Measurements from ENCODE around the gene SPATA7.
A peak's percentile ranks its signal among the peaks of the same experiment; 100 is the strongest.

The SPATA7 gene

GRCh38 chr14:88424573-88424972 is 39.1 kb downstream of the SPATA7 start:
- peak; percentile 73 for ATAC-seq
- TF ChIP-seq ISL1 (CRISPR knock-in tag; IDR thresholded peaks at IDR 0.05) (peak; percentile 40; the same call in 1 of the 2 replicates), ZFP30 (CRISPR knock-in tag; IDR thresholded peaks at IDR 0.05) (no peak), ZFP3 (CRISPR knock-in tag; IDR thresholded peaks at IDR 0.05) (no peak)

- no peak for ATAC-seq
- TF ChIP-seq, protein P1, sequence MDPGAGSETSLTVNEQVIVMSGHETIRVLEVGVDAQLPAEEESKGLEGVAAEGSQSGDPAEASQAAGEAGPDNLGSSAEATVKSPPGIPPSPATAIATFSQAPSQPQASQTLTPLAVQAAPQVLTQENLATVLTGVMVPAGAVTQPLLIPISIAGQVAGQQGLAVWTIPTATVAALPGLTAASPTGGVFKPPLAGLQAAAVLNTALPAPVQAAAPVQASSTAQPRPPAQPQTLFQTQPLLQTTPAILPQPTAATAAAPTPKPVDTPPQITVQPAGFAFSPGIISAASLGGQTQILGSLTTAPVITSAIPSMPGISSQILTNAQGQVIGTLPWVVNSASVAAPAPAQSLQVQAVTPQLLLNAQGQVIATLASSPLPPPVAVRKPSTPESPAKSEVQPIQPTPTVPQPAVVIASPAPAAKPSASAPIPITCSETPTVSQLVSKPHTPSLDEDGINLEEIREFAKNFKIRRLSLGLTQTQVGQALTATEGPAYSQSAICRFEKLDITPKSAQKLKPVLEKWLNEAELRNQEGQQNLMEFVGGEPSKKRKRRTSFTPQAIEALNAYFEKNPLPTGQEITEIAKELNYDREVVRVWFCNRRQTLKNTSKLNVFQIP (CRISPR knock-in tag; IDR thresholded peaks at IDR 0.05; ENCODE audit: borderline replicate concordance, low read depth): no peak
- TF ChIP-seq GLIS3 (CRISPR knock-in tag; IDR thresholded peaks at IDR 0.05) (no peak), ZNF565 (CRISPR knock-in tag; conservative IDR thresholded peaks at IDR 0.05; ENCODE audit: low read depth) (no peak), TSHZ2 (CRISPR knock-in tag; IDR thresholded peaks at IDR 0.05) (no peak), OSR1 (CRISPR knock-in tag; IDR thresholded peaks at IDR 0.05) (no peak), SNAI2 (CRISPR knock-in tag; IDR thresholded peaks at IDR 0.05) (no peak), RARB (CRISPR knock-in tag; IDR thresholded peaks at IDR 0.05) (no peak), BACH2 (CRISPR knock-in tag; IDR thresholded peaks at IDR 0.05; ENCODE audit: borderline replicate concordance) (no peak), TOX (CRISPR knock-in tag; IDR thresholded peaks at IDR 0.05; ENCODE audit: borderline replicate concordance) (no peak), ARNTL (CRISPR knock-in tag; IDR thresholded peaks at IDR 0.05; ENCODE audit: borderline replicate concordance, low read depth) (no peak), TCF4 (CRISPR knock-in tag; IDR thresholded peaks at IDR 0.05; ENCODE audit: borderline replicate concordance) (no peak), PATZ1 (CRISPR knock-in tag; IDR thresholded peaks at IDR 0.05; ENCODE audit: borderline replicate concordance) (no peak), ZFP3 (CRISPR knock-in tag; IDR thresholded peaks at IDR 0.05) (no peak), PPARA (CRISPR knock-in tag; IDR thresholded peaks at IDR 0.05; ENCODE audit: borderline replicate concordance) (no peak), ZNF70 (CRISPR knock-in tag; IDR thresholded peaks at IDR 0.05) (no peak), ZC3H10 (CRISPR knock-in tag; IDR thresholded peaks at IDR 0.05) (no peak), CSDC2 (CRISPR knock-in tag; IDR thresholded peaks at IDR 0.05) (no peak), ZNF8 (CRISPR knock-in tag; IDR thresholded peaks at IDR 0.05) (no peak)
These were observed 40.8 kb downstream of the SPATA7 start for GRCh38 chr14:88426271-88426670.

DNA sequence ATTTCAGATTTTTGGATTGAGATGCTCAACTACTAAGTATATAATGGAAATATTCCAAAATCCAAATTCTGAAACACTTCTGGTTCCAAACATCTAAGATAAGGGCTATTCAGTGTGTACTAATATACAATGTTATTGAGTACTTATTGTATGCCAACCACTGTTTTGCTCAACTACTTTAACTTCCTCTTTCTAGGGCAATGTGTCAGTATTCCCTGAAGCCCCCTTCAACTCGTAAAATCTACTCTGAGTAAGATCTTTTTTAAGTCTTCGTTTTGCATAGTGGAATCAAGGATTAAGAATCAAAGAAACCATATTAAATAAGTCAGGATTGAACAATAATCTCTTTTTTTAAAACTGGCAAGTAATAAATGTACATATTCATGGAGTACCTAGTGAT is 45.5 kb downstream of the SPATA7 start:
- TF ChIP-seq GLIS3 (CRISPR knock-in tag; IDR thresholded peaks at IDR 0.05): no peak
- no peak for TF ChIP-seq TSHZ2 (CRISPR knock-in tag; IDR thresholded peaks at IDR 0.05)
- TF ChIP-seq TCF4 (CRISPR knock-in tag; IDR thresholded peaks at IDR 0.05; ENCODE audit: borderline replicate concordance): no peak
- no peak for TF ChIP-seq ZNF70 (CRISPR knock-in tag; IDR thresholded peaks at IDR 0.05)
- no peak for TF ChIP-seq ZNF8 (CRISPR knock-in tag; IDR thresholded peaks at IDR 0.05)
- TF ChIP-seq OSR1 (CRISPR knock-in tag; IDR thresholded peaks at IDR 0.05): no peak
- no peak for TF ChIP-seq ZFP30 (CRISPR knock-in tag; IDR thresholded peaks at IDR 0.05)
- TF ChIP-seq PATZ1 (CRISPR knock-in tag; IDR thresholded peaks at IDR 0.05; ENCODE audit: borderline replicate concordance): no peak
- TF ChIP-seq TOX (CRISPR knock-in tag; IDR thresholded peaks at IDR 0.05; ENCODE audit: borderline replicate concordance): no peak
- no peak for TF ChIP-seq ZNF565 (CRISPR knock-in tag; conservative IDR thresholded peaks at IDR 0.05; ENCODE audit: low read depth)
- TF ChIP-seq ESRRG (CRISPR knock-in tag; IDR thresholded peaks at IDR 0.05): no peak
- no peak for TF ChIP-seq ZFP3 (CRISPR knock-in tag; IDR thresholded peaks at IDR 0.05)
- TF ChIP-seq ZC3H10 (CRISPR knock-in tag; IDR thresholded peaks at IDR 0.05): no peak
- ATAC-seq: no peak
